Ascending aorta (tissue), 2 donors: ENCODE data around the gene TENT4A. TPM values are rescaled to one million over a fixed set of nuclear protein-coding genes. Genes with fewer than 3 reads are reported as not detected.

Experiments
- DNase-seq, 2 donors: peaks; one replicate each; pipeline ENCODE4 v3.0.0-alpha.2; 2019; ENCODE audit warnings: low spot score in 2 of 2
- H3K27ac ChIP-seq, 2 donors: fragments of 200-600 bp; sonication (generic); one replicate each; pipeline ENCODE4 v1.5.1; 2016 to 2017; ENCODE audit warnings: mild to moderate bottlenecking in 1 of 2
- H3K27me3 ChIP-seq: fragments of 200-600 bp; sonication (generic); one replicate; pipeline ENCODE4 v1.5.1; 2017
- H3K36me3 ChIP-seq, 2 donors: fragments of 200-600 bp; sonication (generic); one replicate each; pipeline ENCODE4 v1.5.1; 2016
- H3K4me1 ChIP-seq, 2 donors: fragments of 200-600 bp; sonication (generic); one replicate each; pipeline ENCODE4 v1.5.1; 2016 to 2017; ENCODE audit warnings: mild to moderate bottlenecking in 1 of 2
- H3K4me3 ChIP-seq, 2 donors: fragments of 200-600 bp; sonication (generic); one replicate each; pipeline ENCODE4 v1.5.1; 2016 to 2017; ENCODE audit warnings: mild to moderate bottlenecking in 1 of 2
- H3K9me3 ChIP-seq, 2 donors: fragments of 200-600 bp; sonication (generic); one replicate each; pipeline ENCODE4 v1.5.1; 2016
- intact Hi-C: fragments of 100-400 bp; cut with DNase I; formaldehyde crosslinking; loops from one replicate; pipeline ENCODE4 v1.15.1; 2023
- total RNA-seq: library from RNA; depleted of rRNA; stranded (reverse); fragments of >200 nt; gene quantifications from one replicate; pipeline ENCODE4 v1.1.0, GENCODE V29; 2016
- TF ChIP-seq, protein P1 (sequence below), 3 experiments: fragments of 200-600 bp in 2 of 3; fragments of 450-650 bp in 1 of 3; sonication (generic) in 2 of 3; IDR thresholded peaks; one replicate each; pipeline ENCODE4 v1.5.1; 2016 to 2019; ENCODE audit warnings: antibody characterized with exemption in 3 of 3, mild to moderate bottlenecking in 1 of 3, moderate library complexity in 1 of 3

TENT4A gene
- total RNA-seq, 1 donor from 2014 or later = 12.5 TPM

DNA sequence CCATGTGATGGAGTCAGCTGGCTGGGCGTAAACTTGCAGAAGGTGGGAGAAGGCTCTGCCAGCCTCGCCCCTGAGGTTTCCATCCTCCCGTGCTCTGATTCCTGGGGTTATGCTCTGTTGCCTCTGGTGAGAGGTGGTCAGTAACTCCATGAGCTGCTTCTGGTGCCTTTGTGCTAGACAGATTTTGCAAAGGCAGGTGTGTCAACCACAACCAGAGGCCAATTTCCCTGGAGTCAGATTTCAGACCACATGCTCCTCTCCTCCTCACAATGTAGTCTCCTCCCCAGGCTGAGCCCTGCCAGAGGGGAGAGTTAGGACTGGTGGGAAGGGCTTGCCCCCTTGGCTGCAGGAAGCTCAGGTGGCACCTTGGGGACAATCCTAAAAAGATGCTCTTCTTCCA, 38.8 kb upstream of the TENT4A start:
- no peaks in the 10 kb centered on the region for H3K4me1 ChIP-seq
- H3K27me3 ChIP-seq = no peaks in the 10 kb centered on the region
- DNase-seq = no peak
- intact Hi-C loops = no loop called here
- H3K4me3 ChIP-seq = no peak overlapping the region
- H3K36me3 ChIP-seq = peaks cover 5% of the 10 kb centered on the region in 2 donors
- no peak overlapping the region for H3K27ac ChIP-seq
- H3K9me3 ChIP-seq = no peaks in the 10 kb centered on the region
- TF ChIP-seq, protein P1, sequence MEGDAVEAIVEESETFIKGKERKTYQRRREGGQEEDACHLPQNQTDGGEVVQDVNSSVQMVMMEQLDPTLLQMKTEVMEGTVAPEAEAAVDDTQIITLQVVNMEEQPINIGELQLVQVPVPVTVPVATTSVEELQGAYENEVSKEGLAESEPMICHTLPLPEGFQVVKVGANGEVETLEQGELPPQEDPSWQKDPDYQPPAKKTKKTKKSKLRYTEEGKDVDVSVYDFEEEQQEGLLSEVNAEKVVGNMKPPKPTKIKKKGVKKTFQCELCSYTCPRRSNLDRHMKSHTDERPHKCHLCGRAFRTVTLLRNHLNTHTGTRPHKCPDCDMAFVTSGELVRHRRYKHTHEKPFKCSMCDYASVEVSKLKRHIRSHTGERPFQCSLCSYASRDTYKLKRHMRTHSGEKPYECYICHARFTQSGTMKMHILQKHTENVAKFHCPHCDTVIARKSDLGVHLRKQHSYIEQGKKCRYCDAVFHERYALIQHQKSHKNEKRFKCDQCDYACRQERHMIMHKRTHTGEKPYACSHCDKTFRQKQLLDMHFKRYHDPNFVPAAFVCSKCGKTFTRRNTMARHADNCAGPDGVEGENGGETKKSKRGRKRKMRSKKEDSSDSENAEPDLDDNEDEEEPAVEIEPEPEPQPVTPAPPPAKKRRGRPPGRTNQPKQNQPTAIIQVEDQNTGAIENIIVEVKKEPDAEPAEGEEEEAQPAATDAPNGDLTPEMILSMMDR (IDR thresholded peaks at IDR 0.05) = no peak

DNA sequence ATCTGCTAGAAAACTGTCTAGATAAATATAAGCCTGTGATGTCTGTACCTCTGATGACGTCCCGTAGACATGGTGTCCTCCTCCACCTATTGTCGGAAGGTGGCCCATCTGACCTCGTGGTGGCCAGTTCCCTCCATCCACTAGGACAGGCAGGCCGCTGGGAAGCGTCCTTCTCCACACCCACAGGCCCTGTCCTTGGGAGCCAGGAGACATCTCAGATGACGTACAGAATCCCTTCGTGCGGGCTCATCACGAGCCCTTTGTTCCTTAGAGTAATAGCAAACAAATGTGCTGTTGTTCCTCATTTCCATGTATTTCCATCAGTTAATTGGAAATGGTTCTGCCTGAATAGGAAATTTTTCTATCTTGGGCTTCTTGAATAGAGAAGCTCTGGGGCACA, 38.3 kb upstream of the TENT4A start:
- Histone ChIP-seq H3K4me3 (no peak overlapping the region), H3K27me3 (no peaks in the 10 kb centered on the region), H3K36me3 (peaks cover 2 to 4% of the 10 kb centered on the region in 2 donors), H3K9me3 (no peaks in the 10 kb centered on the region), H3K27ac (no peak overlapping the region), H3K4me1 (no peaks in the 10 kb centered on the region)
- DNase-seq = no peak
- TF ChIP-seq, protein P1 (IDR thresholded peaks at IDR 0.05) = no peak
- intact Hi-C loops = loop anchor here (5.0 kb wide), 1 partner anchor 33 kb away; no protein-coding TSS in a partner anchor

- H3K9me3 ChIP-seq = no peaks in the 10 kb centered on the region
These were observed 37.3 kb upstream of the TENT4A start for GRCh38 chr5:6675784-6676491.

DNA sequence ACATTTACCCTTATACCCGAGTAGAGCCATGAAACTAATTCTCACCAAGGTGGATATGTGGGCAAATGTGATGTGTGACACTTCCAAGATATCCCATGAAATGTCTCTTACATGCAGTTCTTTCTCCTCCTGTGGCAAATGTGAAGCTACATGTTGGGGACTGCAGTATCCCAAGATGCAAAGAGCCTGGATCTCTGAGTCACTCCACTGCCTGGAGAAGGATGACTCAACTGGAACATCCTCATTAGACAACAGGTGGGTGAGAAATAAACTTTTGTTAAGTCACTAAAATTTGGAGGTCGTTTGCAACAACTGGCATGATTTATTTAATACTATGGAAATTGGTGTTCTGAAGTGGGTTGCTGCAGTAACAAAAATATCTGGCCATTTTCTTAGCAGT, 36.5 kb upstream of the TENT4A start:
- TF ChIP-seq, protein P1 (IDR thresholded peaks at IDR 0.05) = no peak
- intact Hi-C loops = loop anchor here (5.0 kb wide), 1 partner anchor 34 kb away; no protein-coding TSS in a partner anchor
- DNase-seq = no peak
- Histone ChIP-seq H3K27me3 (no peaks in the 10 kb centered on the region), H3K4me3 (no peak overlapping the region), H3K27ac (no peak overlapping the region), H3K4me1 (no peaks in the 10 kb centered on the region), H3K9me3 (no peaks in the 10 kb centered on the region), H3K36me3 (no peaks in the 10 kb centered on the region)

More at GRCh38 chr5:6675784-6676491, 37.3 kb upstream of the TENT4A start:
- H3K4me1 ChIP-seq = no peaks in the 10 kb centered on the region
- H3K27me3 ChIP-seq = no peaks in the 10 kb centered on the region
- intact Hi-C loops = loop anchor here (5.0 kb wide), 1 partner anchor 34 kb away; no protein-coding TSS in a partner anchor
- H3K27ac ChIP-seq = no peak overlapping the region
- H3K36me3 ChIP-seq = no peaks in the 10 kb centered on the region
- no peak overlapping the region for H3K4me3 ChIP-seq
- no peak for DNase-seq
- TF ChIP-seq, protein P1 (IDR thresholded peaks at IDR 0.05) = no peak

DNA sequence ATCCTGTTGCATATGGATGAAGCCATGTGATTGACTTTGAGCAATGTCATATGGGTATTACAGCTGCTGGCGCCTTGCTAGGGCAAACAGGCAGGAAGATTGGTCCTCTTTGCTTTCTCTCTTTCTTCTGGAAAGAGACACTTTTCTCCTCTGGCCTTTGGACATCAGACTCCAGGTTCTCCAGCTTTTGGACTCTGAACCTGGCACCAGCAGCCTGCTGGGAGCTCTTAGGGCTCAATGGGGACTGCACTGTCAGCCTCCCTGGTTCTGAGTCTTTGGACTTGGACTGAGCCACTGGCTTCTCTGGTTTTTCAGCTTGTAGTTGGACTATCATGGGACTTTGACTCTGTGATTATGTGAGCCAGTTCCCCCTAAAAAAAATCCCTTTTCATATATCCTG, 34.8 kb upstream of the TENT4A start:
- TF ChIP-seq, protein P1 (IDR thresholded peaks at IDR 0.05) = no peak
- DNase-seq = no peak
- H3K36me3 ChIP-seq = no peaks in the 10 kb centered on the region
- H3K4me3 ChIP-seq = no peak overlapping the region
- no peak overlapping the region for H3K27ac ChIP-seq
- intact Hi-C loops = loop anchor here (5.0 kb wide), 1 partner anchor 36 kb away; no protein-coding TSS in a partner anchor
- no peaks in the 10 kb centered on the region for H3K4me1 ChIP-seq
- H3K27me3 ChIP-seq = no peaks in the 10 kb centered on the region
- H3K9me3 ChIP-seq = no peaks in the 10 kb centered on the region
